HCT116 (cell line): ENCODE measurements around the gene NFIA. TPM values are rescaled to one million over a fixed set of nuclear protein-coding genes. Genes with fewer than 3 reads are reported as not detected.

Experiments used
- ATAC-seq: fragments of 200-7000 bp; cut with Tn5 transposase; 2 replicates; pipeline ENCODE4 v1.9.1; 2020; ENCODE audit warnings: mild to moderate bottlenecking, moderate library complexity
- BruUV-seq: library from RNA; stranded (reverse); fragments of 400-500 nt; replicated peaks from 2 replicates; lab custom pipeline; 2021; lab: Mats Ljungman, UMichigan
- CTCF ChIA-PET: fragments of 300-600 bp; sonication (Branson Sonifier 250); formaldehyde crosslinking; loops from one replicate; lab custom pipeline; 2021; ENCODE audit warnings: antibody characterized with exemption; lab: Charles Lee
- POLR2A ChIA-PET: fragments of 300-600, 350-600 bp; sonication (Branson Sonifier 250); formaldehyde crosslinking; loops from one replicate; lab custom pipeline; 2021; ENCODE audit warnings: antibody characterized with exemption; lab: Charles Lee
- RAD21 ChIA-PET, 2 experiments: fragments of 300-600 bp; sonication (Branson Sonifier 250); formaldehyde crosslinking; loops; one replicate each; lab custom pipeline; 2023; ENCODE audit warnings: low total read pairs in 2 of 2; ENCODE audit not compliant: uncharacterized antibody in 2 of 2, unreplicated experiment in 2 of 2, low non-redundant PET in 1 of 2; lab: Charles Lee
- DNase-seq: peaks from one replicate; pipeline ENCODE4 v3.0.0-alpha.2; 2010; ENCODE audit warnings: low read depth, low spot score
- H2AFZ ChIP-seq: fragments of 200-600 bp; shearing (Covaris generic), sonication (generic); 2 replicates; pipeline ENCODE4 v1.6.1; 2017; ENCODE audit warnings: low read depth, mixed run types, mixed read lengths, antibody characterized with exemption, low read length; ENCODE audit not compliant: poor library complexity, severe bottlenecking
- H3K27ac ChIP-seq: 2 replicates; pipeline ENCODE4 v1.5.1; 2012; ENCODE audit warnings: low read depth, low read length
- H3K27me3 ChIP-seq: fragments of 200-600 bp; sonication (generic); 2 replicates; pipeline ENCODE4 v1.6.1; 2016; ENCODE audit warnings: mixed run types, low read length, mixed read lengths; ENCODE audit not compliant: insufficient read depth
- H3K36me3 ChIP-seq, 2 experiments: fragments of 200-500 bp in 1 of 2; fragments of 200-600 bp in 1 of 2; sonication (Bioruptor generic) in 1 of 2; sonication (generic) in 1 of 2; 2 replicates each; pipeline versions ENCODE4 v1.5.1 to v1.6.1; 2014 to 2016; ENCODE audit warnings: low read length in 2 of 2, inconsistent platforms in 1 of 2, mixed read lengths in 1 of 2, mixed run types in 1 of 2; ENCODE audit not compliant: insufficient read depth in 2 of 2, control insufficient read depth in 1 of 2
- H3K4me1 ChIP-seq, 2 experiments: fragments of 200-600 bp in 1 of 2; sonication (generic) in 1 of 2; 2 replicates each; pipeline versions ENCODE4 v1.5.1 to v1.6.1; 2012 to 2017; ENCODE audit warnings: low read length in 2 of 2, inconsistent platforms in 1 of 2, mild to moderate bottlenecking in 1 of 2, mixed read lengths in 1 of 2, mixed run types in 1 of 2, moderate library complexity in 1 of 2; ENCODE audit not compliant: insufficient read depth in 2 of 2, control insufficient read depth in 1 of 2
- H3K4me2 ChIP-seq: fragments of 200-600 bp; sonication (generic); 2 replicates; pipeline ENCODE4 v1.6.1; 2017; ENCODE audit warnings: mixed run types, low read length, mixed read lengths
- H3K4me3 ChIP-seq, 2 experiments: fragments of 200-600 bp in 1 of 2; sonication (generic) in 1 of 2; replicated peaks in 1 of 2; 2 replicates each; pipeline ENCODE4 v1.5.1; 2011 to 2016; ENCODE audit warnings: low read length in 2 of 2, control low read depth in 1 of 2, low read depth in 1 of 2, mild to moderate bottlenecking in 1 of 2, mixed read lengths in 1 of 2, mixed run types in 1 of 2
- H3K79me2 ChIP-seq: fragments of 200-600 bp; sonication (generic); 2 replicates; pipeline ENCODE4 v1.6.1; 2017; ENCODE audit warnings: mild to moderate bottlenecking, mixed run types, low read length, moderate library complexity, mixed read lengths; ENCODE audit not compliant: insufficient read depth
- H3K9ac ChIP-seq: fragments of 200-600 bp; sonication (generic); 2 replicates; pipeline ENCODE4 v1.6.1; 2016; ENCODE audit warnings: low read length, mixed read lengths
- H3K9me2 ChIP-seq: fragments of 200-600 bp; sonication (generic), shearing (Covaris generic); 2 replicates; pipeline ENCODE4 v1.6.1; 2017; ENCODE audit warnings: mixed run types, mild to moderate bottlenecking, moderate library complexity; ENCODE audit not compliant: insufficient read depth
- H3K9me3 ChIP-seq, 2 experiments: fragments of 200-500 bp in 1 of 2; fragments of 200-600 bp in 1 of 2; sonication (Bioruptor generic) in 1 of 2; sonication (generic) in 1 of 2; 2 replicates each; pipeline ENCODE4 v1.6.1; 2014 to 2017; ENCODE audit warnings: low read length in 2 of 2, mixed read lengths in 2 of 2, inconsistent platforms in 1 of 2, low read depth in 1 of 2, mild to moderate bottlenecking in 1 of 2, mixed run types in 1 of 2, moderate library complexity in 1 of 2; ENCODE audit not compliant: control insufficient read depth in 1 of 2, insufficient read depth in 1 of 2
- H4K20me1 ChIP-seq: fragments of 200-600 bp; sonication (generic), shearing (Covaris generic); 2 replicates; pipeline ENCODE4 v1.6.1; 2017; ENCODE audit warnings: mixed run types, mild to moderate bottlenecking, moderate library complexity; ENCODE audit not compliant: insufficient read depth
- CBX3 ChIP-seq: IDR thresholded peaks from 2 replicates; pipeline ENCODE4 v1.6.1; 2012; ENCODE audit warnings: low read depth
- EGR1 ChIP-seq: IDR thresholded peaks from 2 replicates; pipeline ENCODE4 v1.6.1; 2012; ENCODE audit warnings: low read depth
- ELF1 ChIP-seq: IDR thresholded peaks from 2 replicates; pipeline ENCODE4 v1.6.1; 2012; ENCODE audit warnings: low read depth, borderline replicate concordance
- EZH2 ChIP-seq: fragments of 200-600 bp; sonication (generic); IDR thresholded peaks from 2 replicates; pipeline ENCODE4 v1.6.1; 2017; ENCODE audit warnings: antibody characterized with exemption, mixed run types
- EZH2phosphoT487 ChIP-seq: fragments of 200-600 bp; IDR thresholded peaks from 2 replicates; pipeline ENCODE4 v1.6.1; 2018; ENCODE audit warnings: antibody characterized with exemption, borderline replicate concordance
- POLR2A ChIP-seq: IDR thresholded peaks from 2 replicates; pipeline ENCODE4 v1.7.0; 2011; ENCODE audit warnings: borderline replicate concordance; ENCODE audit not compliant: insufficient read depth, insufficient read length; ENCODE audit errors: extremely low read depth
- POLR2AphosphoS5 ChIP-seq: IDR thresholded peaks from 2 replicates; pipeline ENCODE4 v1.6.1; 2011; ENCODE audit warnings: mild to moderate bottlenecking, low read depth, low read length, moderate library complexity
- RAD21 ChIP-seq: IDR thresholded peaks from 2 replicates; pipeline ENCODE4 v1.6.1; 2012; ENCODE audit warnings: low read depth, mild to moderate bottlenecking
- SIN3A ChIP-seq: IDR thresholded peaks from 2 replicates; pipeline ENCODE4 v1.6.1; 2012; ENCODE audit warnings: low read depth
- SP1 ChIP-seq: IDR thresholded peaks from 2 replicates; pipeline ENCODE4 v1.6.1; 2012; ENCODE audit warnings: low read depth
- SRF ChIP-seq: IDR thresholded peaks from 2 replicates; pipeline ENCODE4 v1.6.1; 2012; ENCODE audit warnings: low read depth
- TCF7L2 ChIP-seq: IDR thresholded peaks from 2 replicates; pipeline ENCODE4 v1.7.0; 2011; ENCODE audit warnings: borderline replicate concordance, inconsistent platforms; ENCODE audit not compliant: insufficient read depth, insufficient read length; ENCODE audit errors: extremely low read depth
- YY1 ChIP-seq: IDR thresholded peaks from 2 replicates; pipeline ENCODE4 v1.6.1; 2011; ENCODE audit warnings: low read length, low read depth, moderate library complexity, mild to moderate bottlenecking; ENCODE audit not compliant: insufficient replicate concordance; ENCODE audit errors: extremely low read depth
- ZBTB33 ChIP-seq: IDR thresholded peaks from 2 replicates; pipeline ENCODE4 v1.6.1; 2011; ENCODE audit warnings: mild to moderate bottlenecking, low read length, moderate library complexity; ENCODE audit not compliant: insufficient replicate concordance; ENCODE audit errors: extremely low read depth
- ZFX ChIP-seq: fragments of 450-650 bp; IDR thresholded peaks from 2 replicates; pipeline ENCODE4 v1.6.1; 2017
- intact Hi-C: fragments of 100-400 bp; cut with micrococcal nuclease; formaldehyde crosslinking; loops from 2 replicates; pipeline ENCODE4 v1.10.0; 2022
- total RNA-seq: library from RNA; stranded (reverse); gene quantifications from one replicate; pipeline ENCODE4 v1.2.1, GENCODE V29; 2021; ENCODE audit not compliant: unreplicated experiment
- TF ChIP-seq, protein P1 (sequence below), 3 experiments: fragments of 200-600 bp in 1 of 3; sonication (generic) in 1 of 3; IDR thresholded peaks in 2 of 3; conservative IDR thresholded peaks in 1 of 3; 2 replicates each; pipeline ENCODE4 v1.5.1; 2012 to 2017; ENCODE audit warnings: low read depth in 2 of 3, low read length in 2 of 3, antibody characterized with exemption in 1 of 3, borderline replicate concordance in 1 of 3, control low read depth in 1 of 3, mild to moderate bottlenecking in 1 of 3, mixed read lengths in 1 of 3, mixed run types in 1 of 3, moderate library complexity in 1 of 3; ENCODE audit not compliant: insufficient read depth in 1 of 3
- TF ChIP-seq, protein P2 (sequence below): IDR thresholded peaks from 2 replicates; pipeline ENCODE4 v1.6.1; 2012

Gene NFIA
- total RNA-seq, 1 experiment from 2014 or later = 17.2 TPM

DNA sequence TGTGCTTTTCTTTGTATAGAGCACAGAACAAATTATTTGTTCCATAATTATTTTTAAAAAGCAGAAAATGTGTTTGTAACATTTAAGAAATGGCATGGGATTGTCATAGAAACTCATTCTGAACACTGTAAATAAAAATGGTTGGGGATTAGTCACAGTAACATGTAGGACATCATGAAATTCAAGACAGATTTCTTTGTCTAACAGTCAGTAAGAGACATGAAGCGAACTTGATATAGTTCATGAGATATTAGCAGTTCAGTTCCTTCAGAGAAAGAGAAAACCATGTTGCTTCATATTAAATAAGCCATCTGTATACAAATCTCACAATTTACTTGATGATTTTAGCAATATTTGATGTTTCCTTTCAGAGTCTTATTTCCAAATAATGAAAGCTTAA, 19.7 kb downstream of the NFIA start (continued):
- TF ChIP-seq YY1 = no peak
- TF ChIP-seq, all 23 proteins: peak for 0

GRCh38 chr1:61102621-61103020, 20.3 kb downstream of the NFIA start:
- no peak for TF ChIP-seq TCF7L2
- TF ChIP-seq, protein P1, sequence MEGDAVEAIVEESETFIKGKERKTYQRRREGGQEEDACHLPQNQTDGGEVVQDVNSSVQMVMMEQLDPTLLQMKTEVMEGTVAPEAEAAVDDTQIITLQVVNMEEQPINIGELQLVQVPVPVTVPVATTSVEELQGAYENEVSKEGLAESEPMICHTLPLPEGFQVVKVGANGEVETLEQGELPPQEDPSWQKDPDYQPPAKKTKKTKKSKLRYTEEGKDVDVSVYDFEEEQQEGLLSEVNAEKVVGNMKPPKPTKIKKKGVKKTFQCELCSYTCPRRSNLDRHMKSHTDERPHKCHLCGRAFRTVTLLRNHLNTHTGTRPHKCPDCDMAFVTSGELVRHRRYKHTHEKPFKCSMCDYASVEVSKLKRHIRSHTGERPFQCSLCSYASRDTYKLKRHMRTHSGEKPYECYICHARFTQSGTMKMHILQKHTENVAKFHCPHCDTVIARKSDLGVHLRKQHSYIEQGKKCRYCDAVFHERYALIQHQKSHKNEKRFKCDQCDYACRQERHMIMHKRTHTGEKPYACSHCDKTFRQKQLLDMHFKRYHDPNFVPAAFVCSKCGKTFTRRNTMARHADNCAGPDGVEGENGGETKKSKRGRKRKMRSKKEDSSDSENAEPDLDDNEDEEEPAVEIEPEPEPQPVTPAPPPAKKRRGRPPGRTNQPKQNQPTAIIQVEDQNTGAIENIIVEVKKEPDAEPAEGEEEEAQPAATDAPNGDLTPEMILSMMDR (IDR thresholded peaks at IDR 0.05 in 2 of 3, conservative IDR thresholded peaks at IDR 0.05 in 1 of 3; ENCODE audit: borderline replicate concordance in 1 of 3, insufficient read depth in 1 of 3, low read depth in 2 of 3, low read length in 2 of 3) = no peak
- TF ChIP-seq POLR2A = no peak
- no peak for TF ChIP-seq ZBTB33
- no peak for TF ChIP-seq SP1
- TF ChIP-seq ZFX = no peak
- no peak for TF ChIP-seq ELF1
- no peak for TF ChIP-seq YY1
- no peak for TF ChIP-seq RAD21
- TF ChIP-seq POLR2AphosphoS5 = no peak
- TF ChIP-seq, protein P2, sequence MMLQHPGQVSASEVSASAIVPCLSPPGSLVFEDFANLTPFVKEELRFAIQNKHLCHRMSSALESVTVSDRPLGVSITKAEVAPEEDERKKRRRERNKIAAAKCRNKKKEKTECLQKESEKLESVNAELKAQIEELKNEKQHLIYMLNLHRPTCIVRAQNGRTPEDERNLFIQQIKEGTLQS = no peak
- TF ChIP-seq SRF = no peak
- no peak for TF ChIP-seq CBX3
- TF ChIP-seq EZH2 = no peak
- no peak for TF ChIP-seq SIN3A
- no peak for TF ChIP-seq EZH2phosphoT487
- no peak for TF ChIP-seq EGR1
- Histone ChIP-seq H3K9ac (no peak overlapping the region), H3K27me3 (no peaks in the 10 kb centered on the region), H4K20me1 (no peaks in the 10 kb centered on the region), H3K79me2 (peaks cover 29% of the 10 kb centered on the region), H3K9me3 (no peaks in the 10 kb centered on the region), H3K4me1 (no peaks in the 10 kb centered on the region), H3K36me3 (no peaks in the 10 kb centered on the region), H2AFZ (no peak overlapping the region), H3K9me2 (no peaks in the 10 kb centered on the region), H3K4me3 (no peak overlapping the region), H3K27ac (no peak overlapping the region), H3K4me2 (no peak overlapping the region)
- BruUV-seq = no TSS peak
- ATAC-seq (no peak), DNase-seq (no peak)
- CTCF ChIA-PET = no interaction called here
- POLR2A ChIA-PET = no interaction called here
- intact Hi-C loops = no loop called here
- RAD21 ChIA-PET = no interaction called here
